Prostate gland (tissue), 2 donors: ENCODE measurements around the gene RAD51B.

Source experiments
- POLR2A ChIP-seq: fragments of 450-650 bp; IDR thresholded peaks from one replicate; pipeline ENCODE4 v1.6.1; 2016; ENCODE audit warnings: antibody characterized with exemption, mild to moderate bottlenecking
- TF ChIP-seq, protein P1 (sequence below), 4 experiments: fragments of 200-600 bp in 2 of 4; fragments of 450-650 bp in 2 of 4; sonication (generic) in 2 of 4; IDR thresholded peaks; 1 replicate in 3 of 4; 2 replicates in 1 of 4; pipeline ENCODE4 v1.5.1; 2016 to 2019; ENCODE audit warnings: antibody characterized with exemption in 4 of 4, mild to moderate bottlenecking in 2 of 4, moderate library complexity in 2 of 4

DNA sequence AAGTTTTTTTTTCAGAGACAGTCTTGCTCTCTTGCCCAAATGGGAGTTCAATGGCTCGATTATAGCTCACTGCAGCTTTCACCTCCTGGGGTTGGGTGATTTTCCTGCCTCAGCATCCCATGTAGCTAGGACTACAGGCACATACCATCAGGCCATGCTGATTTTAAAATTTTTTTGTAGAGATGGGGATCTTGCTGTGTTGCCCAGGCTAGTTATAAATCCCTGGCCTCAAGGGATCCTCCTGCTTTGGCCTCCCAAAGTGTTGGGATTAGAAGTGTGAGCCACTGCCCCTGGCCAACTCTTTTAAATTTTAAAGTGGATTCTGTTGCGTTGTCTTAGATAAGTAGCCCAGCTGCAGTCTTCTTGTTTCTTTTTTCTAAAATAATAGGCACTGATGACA, 115.8 kb downstream of the RAD51B start:
- TF ChIP-seq, protein P1, sequence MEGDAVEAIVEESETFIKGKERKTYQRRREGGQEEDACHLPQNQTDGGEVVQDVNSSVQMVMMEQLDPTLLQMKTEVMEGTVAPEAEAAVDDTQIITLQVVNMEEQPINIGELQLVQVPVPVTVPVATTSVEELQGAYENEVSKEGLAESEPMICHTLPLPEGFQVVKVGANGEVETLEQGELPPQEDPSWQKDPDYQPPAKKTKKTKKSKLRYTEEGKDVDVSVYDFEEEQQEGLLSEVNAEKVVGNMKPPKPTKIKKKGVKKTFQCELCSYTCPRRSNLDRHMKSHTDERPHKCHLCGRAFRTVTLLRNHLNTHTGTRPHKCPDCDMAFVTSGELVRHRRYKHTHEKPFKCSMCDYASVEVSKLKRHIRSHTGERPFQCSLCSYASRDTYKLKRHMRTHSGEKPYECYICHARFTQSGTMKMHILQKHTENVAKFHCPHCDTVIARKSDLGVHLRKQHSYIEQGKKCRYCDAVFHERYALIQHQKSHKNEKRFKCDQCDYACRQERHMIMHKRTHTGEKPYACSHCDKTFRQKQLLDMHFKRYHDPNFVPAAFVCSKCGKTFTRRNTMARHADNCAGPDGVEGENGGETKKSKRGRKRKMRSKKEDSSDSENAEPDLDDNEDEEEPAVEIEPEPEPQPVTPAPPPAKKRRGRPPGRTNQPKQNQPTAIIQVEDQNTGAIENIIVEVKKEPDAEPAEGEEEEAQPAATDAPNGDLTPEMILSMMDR (IDR thresholded peaks at IDR 0.05) = no peak
- TF ChIP-seq POLR2A = no peak
